GM12865 (cell line): ENCODE data around the gene PAPOLG.
A peak's percentile ranks its signal among the peaks of the same experiment; 100 is the strongest.

ENCODE experiments used
- DNase-seq: peaks from one replicate; pipeline ENCODE4 v3.0.0; 2010; ENCODE audit warnings: low read depth
- H3K4me3 ChIP-seq: 2 replicates; pipeline ENCODE4 v1.5.1; 2011; ENCODE audit warnings: mild to moderate bottlenecking, low read depth, low read length, control low read depth
- TF ChIP-seq, protein P1 (sequence below): IDR thresholded peaks from 2 replicates; pipeline ENCODE4 v1.5.1; 2011; ENCODE audit warnings: low read length, control low read depth, low read depth, inconsistent platforms; ENCODE audit not compliant: insufficient read depth; ENCODE audit errors: missing control alignments

The PAPOLG gene

DNA sequence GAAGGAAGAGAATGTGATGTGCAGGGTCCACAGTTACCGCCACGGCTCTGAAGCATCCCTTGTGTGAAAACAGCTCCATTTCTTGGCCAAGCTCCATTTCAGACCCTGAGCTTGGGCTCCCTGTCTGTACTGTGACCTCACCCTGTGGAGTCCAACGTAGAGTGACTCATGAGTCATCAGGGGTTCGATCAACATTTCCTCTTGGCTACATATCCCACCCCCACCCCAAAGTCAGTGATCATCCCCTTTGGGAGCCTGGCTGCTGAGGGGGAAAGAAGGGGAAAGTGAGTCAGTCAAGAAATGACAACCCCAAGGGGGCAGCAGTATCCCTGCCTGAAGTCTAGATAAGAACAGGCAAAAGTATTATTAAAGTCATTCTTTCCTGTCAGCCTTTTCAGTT, 62.2 kb downstream of the PAPOLG start:
- H3K4me3 ChIP-seq, result no peak overlapping the region
- TF ChIP-seq, protein P1, sequence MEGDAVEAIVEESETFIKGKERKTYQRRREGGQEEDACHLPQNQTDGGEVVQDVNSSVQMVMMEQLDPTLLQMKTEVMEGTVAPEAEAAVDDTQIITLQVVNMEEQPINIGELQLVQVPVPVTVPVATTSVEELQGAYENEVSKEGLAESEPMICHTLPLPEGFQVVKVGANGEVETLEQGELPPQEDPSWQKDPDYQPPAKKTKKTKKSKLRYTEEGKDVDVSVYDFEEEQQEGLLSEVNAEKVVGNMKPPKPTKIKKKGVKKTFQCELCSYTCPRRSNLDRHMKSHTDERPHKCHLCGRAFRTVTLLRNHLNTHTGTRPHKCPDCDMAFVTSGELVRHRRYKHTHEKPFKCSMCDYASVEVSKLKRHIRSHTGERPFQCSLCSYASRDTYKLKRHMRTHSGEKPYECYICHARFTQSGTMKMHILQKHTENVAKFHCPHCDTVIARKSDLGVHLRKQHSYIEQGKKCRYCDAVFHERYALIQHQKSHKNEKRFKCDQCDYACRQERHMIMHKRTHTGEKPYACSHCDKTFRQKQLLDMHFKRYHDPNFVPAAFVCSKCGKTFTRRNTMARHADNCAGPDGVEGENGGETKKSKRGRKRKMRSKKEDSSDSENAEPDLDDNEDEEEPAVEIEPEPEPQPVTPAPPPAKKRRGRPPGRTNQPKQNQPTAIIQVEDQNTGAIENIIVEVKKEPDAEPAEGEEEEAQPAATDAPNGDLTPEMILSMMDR, result peak; percentile 9

DNA sequence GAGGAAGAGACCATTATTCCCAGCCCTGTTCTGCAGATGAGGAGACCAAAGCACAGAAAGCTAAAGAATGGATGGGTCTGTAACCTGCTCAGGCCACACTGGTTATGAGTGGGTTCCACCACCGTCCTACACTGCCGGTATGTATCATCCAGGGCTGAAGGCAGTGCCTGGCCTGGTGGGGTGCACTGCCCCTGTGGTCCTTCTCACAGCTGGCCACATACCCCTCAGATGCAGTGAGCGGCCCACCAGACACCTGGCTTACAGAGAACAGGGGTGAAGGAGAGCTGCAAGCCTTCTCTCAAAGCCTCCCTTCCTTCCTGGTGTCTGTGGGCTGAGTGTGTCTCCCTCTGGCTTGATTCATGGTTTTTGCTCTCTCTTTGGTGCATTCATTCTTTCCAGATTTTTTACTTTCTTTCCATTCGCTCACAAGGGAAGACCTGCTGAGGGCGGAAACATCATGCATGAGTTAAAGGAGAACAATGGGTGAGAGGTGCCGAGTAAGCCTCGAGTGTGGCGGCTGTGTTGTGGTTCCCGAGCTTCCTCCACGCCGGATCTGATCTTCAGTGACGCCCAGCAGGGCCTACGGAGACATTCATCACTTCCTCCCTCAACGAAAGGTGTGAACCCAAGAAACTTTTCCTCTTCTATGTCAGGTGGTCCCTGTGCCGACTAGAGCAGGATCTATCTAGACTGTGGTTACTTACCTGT, 63.2 kb downstream of the PAPOLG start:
- TF ChIP-seq, protein P1, result no peak
- no peak overlapping the region for H3K4me3 ChIP-seq
- DNase-seq, result no peak

More for the DNA sequence above, 62.2 kb downstream of the PAPOLG start:
- peak; percentile 42 for DNase-seq

- TF ChIP-seq, protein P1, result no peak
- no peak overlapping the region for H3K4me3 ChIP-seq
- DNase-seq, result no peak
Observed at GRCh38 chr2:60819936-60820335, 63.9 kb downstream of the PAPOLG start.

DNA sequence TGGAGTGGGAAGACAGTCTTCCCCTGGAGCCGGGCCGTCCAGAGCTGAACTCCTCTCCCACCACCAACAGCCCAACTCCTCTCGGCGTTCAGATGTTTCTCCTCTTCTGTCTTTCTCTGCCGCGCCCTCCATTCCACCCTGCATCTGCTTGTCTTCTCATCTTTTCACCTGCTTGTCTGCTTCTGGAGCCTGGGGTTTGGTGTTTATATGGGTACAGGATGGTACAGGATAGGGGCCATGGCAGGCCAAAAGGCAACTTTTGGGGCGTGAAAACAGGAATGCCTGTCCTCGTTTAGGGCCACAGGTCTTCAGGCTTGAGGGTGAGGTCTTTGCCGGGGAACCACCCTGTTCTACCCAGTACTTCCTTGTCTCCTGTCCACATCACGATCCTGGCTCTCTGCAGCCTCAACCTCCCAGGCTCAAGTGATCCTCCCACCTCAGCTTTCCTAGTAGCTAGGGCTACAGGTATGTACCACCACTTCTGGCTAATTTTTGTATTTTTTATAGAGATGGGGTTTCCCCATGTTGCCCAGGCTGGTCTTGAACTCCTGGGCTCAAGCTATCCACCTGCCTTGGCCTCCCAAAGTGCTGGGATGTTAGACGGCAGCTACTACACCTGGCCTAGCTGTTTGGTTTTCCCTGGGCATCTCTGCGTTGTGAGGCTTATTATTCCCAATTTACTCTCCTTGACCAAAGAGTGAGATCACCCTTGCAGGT, 64.5 kb downstream of the PAPOLG start:
- TF ChIP-seq, protein P1, result no peak
- H3K4me3 ChIP-seq, result no peak overlapping the region
- DNase-seq, result no peak

DNA sequence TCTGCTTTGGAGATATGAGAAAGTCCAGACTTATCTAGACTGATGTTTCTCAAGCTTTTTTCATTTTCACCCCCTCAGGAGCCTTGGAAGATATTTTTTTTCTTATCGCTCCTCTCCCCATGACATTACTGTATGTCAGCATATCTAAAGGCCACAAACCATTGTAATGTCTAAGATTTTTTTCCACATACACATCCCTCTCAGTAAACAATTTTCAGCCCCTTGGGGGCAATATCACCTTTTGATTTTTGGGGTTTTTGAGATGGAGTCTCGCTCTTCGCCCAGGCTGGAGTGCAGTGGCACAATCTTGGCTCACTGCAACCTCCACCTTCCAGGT, 65.0 kb downstream of the PAPOLG start:
- TF ChIP-seq, protein P1, result no peak
- H3K4me3 ChIP-seq, result no peak overlapping the region
- DNase-seq, result no peak

DNA sequence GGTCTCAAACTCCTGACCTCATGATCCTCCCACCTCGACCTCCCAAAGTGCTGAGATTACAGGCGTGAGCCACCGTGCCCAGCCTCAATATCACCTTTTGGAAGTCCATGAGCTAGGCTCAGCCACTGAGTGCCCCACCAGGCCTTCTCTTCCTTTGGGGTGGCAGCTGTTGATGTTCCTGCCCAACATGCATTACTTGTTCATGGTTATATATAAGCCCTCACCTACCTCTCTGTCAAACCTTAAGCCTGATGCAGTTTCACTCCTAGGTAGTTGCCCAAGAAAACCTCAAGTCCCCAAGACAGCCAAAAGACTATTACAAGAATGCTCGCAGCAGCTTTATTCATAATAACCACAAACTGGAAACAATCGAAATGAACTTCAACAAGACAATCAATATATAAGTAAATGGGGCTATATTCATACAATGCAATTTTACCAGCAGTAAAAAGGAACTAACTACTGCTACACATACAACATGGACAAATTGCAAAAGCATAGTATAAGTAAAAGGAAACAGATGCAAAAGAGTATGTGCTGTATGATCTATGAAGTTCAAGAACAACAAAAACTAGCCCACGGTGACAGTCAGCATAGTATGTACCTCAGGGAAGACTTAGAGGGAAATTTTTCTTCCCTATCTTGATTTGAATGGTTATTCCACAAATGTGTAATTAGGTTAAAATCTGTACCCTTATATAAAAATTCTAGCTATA, 65.7 kb downstream of the PAPOLG start:
- DNase-seq, result no peak
- no peak overlapping the region for H3K4me3 ChIP-seq
- TF ChIP-seq, protein P1, result no peak
